ENCODE data around the gene LRRC8B.

The LRRC8B gene

DNA sequence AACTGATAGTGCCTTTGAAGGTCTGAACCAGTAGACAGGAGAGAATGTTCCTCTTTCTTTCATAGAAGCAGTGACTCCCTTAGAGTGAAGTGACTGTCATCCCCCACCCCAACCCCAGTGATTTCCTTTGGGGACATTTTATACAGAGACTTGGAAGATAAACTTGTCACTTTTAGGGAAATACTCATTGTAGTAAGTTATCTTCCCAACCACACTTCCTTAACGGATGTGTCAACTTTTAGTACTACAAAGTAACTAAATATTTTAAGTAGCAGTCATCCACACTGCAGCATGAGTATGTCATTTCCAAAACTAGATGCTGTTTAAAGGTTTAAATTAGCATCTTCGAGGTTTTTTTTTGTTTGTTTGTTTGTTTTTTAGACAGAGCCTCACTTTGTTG is 13.7 kb downstream of the LRRC8B start:
- H3K79me2 ChIP-seq (ENCODE audit: insufficient read depth, low read length), result peaks cover 86% of the 10 kb centered on the region
- H3K4me3 ChIP-seq (ENCODE audit: low read length, poor library complexity, severe bottlenecking), result no peak overlapping the region
- no peaks in the 10 kb centered on the region for H3F3A ChIP-seq (ENCODE audit: low read depth)
- H3K27me3 ChIP-seq (ENCODE audit: insufficient read depth, low read length, poor library complexity, severe bottlenecking), result no peaks in the 10 kb centered on the region
- H3K36me3 ChIP-seq (ENCODE audit: insufficient read depth, low read length), result no peaks in the 10 kb centered on the region
- H3K4me1 ChIP-seq (ENCODE audit: insufficient read depth, low read length, poor library complexity, severe bottlenecking), result peaks cover 17% of the 10 kb centered on the region
- H3K9me2 ChIP-seq (replicated peaks; ENCODE audit: low read depth, low read length), result no peaks in the 10 kb centered on the region
- TF ChIP-seq, protein P1, sequence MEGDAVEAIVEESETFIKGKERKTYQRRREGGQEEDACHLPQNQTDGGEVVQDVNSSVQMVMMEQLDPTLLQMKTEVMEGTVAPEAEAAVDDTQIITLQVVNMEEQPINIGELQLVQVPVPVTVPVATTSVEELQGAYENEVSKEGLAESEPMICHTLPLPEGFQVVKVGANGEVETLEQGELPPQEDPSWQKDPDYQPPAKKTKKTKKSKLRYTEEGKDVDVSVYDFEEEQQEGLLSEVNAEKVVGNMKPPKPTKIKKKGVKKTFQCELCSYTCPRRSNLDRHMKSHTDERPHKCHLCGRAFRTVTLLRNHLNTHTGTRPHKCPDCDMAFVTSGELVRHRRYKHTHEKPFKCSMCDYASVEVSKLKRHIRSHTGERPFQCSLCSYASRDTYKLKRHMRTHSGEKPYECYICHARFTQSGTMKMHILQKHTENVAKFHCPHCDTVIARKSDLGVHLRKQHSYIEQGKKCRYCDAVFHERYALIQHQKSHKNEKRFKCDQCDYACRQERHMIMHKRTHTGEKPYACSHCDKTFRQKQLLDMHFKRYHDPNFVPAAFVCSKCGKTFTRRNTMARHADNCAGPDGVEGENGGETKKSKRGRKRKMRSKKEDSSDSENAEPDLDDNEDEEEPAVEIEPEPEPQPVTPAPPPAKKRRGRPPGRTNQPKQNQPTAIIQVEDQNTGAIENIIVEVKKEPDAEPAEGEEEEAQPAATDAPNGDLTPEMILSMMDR (conservative IDR thresholded peaks at IDR 0.05; ENCODE audit: low read length), result no peak
- TF ChIP-seq EZH2phosphoT487 (IDR thresholded peaks at IDR 0.05; ENCODE audit: borderline replicate concordance), result no peak
- H3K4me2 ChIP-seq (ENCODE audit: low read depth, low read length, poor library complexity, severe bottlenecking), result no peak overlapping the region
- no peak overlapping the region for H3K9ac ChIP-seq (ENCODE audit: low read depth, low read length, poor library complexity, severe bottlenecking)
- H3K9me3 ChIP-seq (ENCODE audit: insufficient read depth, low read depth, low read length), result no peaks in the 10 kb centered on the region
- H2AFZ ChIP-seq (ENCODE audit: low read length), result no peak overlapping the region
- H4K20me1 ChIP-seq (ENCODE audit: insufficient read depth, low read length, poor library complexity, severe bottlenecking), result peaks cover 16% of the 10 kb centered on the region

DNA sequence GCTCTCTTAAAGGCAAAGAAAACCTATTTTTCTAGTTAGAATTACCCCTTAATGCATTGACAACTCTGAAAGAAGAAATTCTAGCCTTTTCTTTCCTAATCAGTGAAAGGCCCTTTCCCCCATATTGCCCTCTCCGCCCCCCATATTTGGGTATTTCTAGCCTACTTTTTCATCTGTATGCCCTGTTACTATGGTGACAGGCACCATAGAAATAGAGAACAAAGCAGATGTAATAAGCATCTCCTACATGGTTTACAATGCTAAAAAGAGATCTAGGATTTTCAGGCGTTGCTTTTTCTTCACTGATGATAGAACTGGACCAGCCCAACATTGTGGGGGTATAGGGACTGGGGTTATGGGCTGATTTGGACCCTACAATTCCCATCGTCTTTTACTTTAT is 14.5 kb downstream of the LRRC8B start:
- H3K4me3 ChIP-seq (ENCODE audit: low read length, poor library complexity, severe bottlenecking), result no peak overlapping the region
- no peaks in the 10 kb centered on the region for H3F3A ChIP-seq (ENCODE audit: low read depth)
- no peak overlapping the region for H2AFZ ChIP-seq (ENCODE audit: low read length)
- H3K9me2 ChIP-seq (replicated peaks; ENCODE audit: low read depth, low read length), result no peaks in the 10 kb centered on the region
- no peak for TF ChIP-seq EZH2phosphoT487 (IDR thresholded peaks at IDR 0.05; ENCODE audit: borderline replicate concordance)
- TF ChIP-seq, protein P1 (conservative IDR thresholded peaks at IDR 0.05; ENCODE audit: low read length), result no peak
- H3K4me2 ChIP-seq (ENCODE audit: low read depth, low read length, poor library complexity, severe bottlenecking), result no peak overlapping the region
- H3K27me3 ChIP-seq (ENCODE audit: insufficient read depth, low read length, poor library complexity, severe bottlenecking), result no peaks in the 10 kb centered on the region
- no peaks in the 10 kb centered on the region for H3K36me3 ChIP-seq (ENCODE audit: insufficient read depth, low read length)
- H3K79me2 ChIP-seq (ENCODE audit: insufficient read depth, low read length), result peaks cover 81% of the 10 kb centered on the region
- H3K9me3 ChIP-seq (ENCODE audit: insufficient read depth, low read depth, low read length), result no peaks in the 10 kb centered on the region
- H3K9ac ChIP-seq (ENCODE audit: low read depth, low read length, poor library complexity, severe bottlenecking), result no peak overlapping the region
- peaks cover 16% of the 10 kb centered on the region for H4K20me1 ChIP-seq (ENCODE audit: insufficient read depth, low read length, poor library complexity, severe bottlenecking)
- peaks cover 17% of the 10 kb centered on the region for H3K4me1 ChIP-seq (ENCODE audit: insufficient read depth, low read length, poor library complexity, severe bottlenecking)

DNA sequence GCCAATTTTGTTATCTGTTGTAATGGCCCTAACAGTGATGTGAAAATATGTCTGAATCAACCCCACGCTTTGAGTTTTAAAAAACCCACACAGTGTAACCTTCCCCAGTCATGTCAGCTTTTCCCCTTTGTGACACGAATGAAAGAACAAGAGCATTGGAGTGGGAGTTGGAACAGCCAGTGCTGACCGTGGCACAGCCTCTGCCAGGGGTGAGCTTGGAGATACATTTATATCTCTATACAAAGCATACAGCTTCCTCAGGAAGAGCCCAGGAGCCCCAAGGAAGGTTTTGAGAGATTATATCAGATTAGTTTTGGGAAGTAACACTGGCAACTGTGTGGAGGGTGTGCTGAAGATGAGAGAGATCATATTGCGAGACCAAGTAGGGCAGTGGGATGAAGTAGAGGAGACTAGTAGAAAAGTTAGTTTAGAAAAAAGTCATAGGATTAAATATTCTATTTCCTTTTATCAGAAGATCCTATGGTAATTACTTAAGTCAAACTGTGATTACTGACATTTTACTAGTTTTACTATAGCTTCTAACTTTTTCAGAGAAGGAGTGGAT is 15.9 kb downstream of the LRRC8B start:
- Histone ChIP-seq H3F3A (ENCODE audit: low read depth) (no peaks in the 10 kb centered on the region), H3K27me3 (ENCODE audit: insufficient read depth, low read length, poor library complexity, severe bottlenecking) (no peaks in the 10 kb centered on the region), H3K36me3 (ENCODE audit: insufficient read depth, low read length) (no peaks in the 10 kb centered on the region), H3K4me1 (ENCODE audit: insufficient read depth, low read length, poor library complexity, severe bottlenecking) (peaks cover 17% of the 10 kb centered on the region), H3K9ac (ENCODE audit: low read depth, low read length, poor library complexity, severe bottlenecking) (no peak overlapping the region), H3K4me2 (ENCODE audit: low read depth, low read length, poor library complexity, severe bottlenecking) (no peak overlapping the region), H3K79me2 (ENCODE audit: insufficient read depth, low read length) (peaks cover 82% of the 10 kb centered on the region), H2AFZ (ENCODE audit: low read length) (no peak overlapping the region), H4K20me1 (ENCODE audit: insufficient read depth, low read length, poor library complexity, severe bottlenecking) (peaks cover 16% of the 10 kb centered on the region), H3K9me2 (replicated peaks; ENCODE audit: low read depth, low read length) (no peaks in the 10 kb centered on the region), H3K4me3 (ENCODE audit: low read length, poor library complexity, severe bottlenecking) (no peak overlapping the region), H3K9me3 (ENCODE audit: insufficient read depth, low read depth, low read length) (no peaks in the 10 kb centered on the region)
- TF ChIP-seq, protein P1 (conservative IDR thresholded peaks at IDR 0.05; ENCODE audit: low read length), result no peak

Data from Loucy (cell line).